Measurements from ENCODE around the gene CLEC1A. TPM values are rescaled to one million over a fixed set of nuclear protein-coding genes. Genes with fewer than 3 reads are reported as not detected.

Gene CLEC1A
- polyA plus RNA-seq, 1 donor (not counting 4 experiments of a cell fraction or from before 2014, with no cell fraction given) = 0.05 TPM

- H4K20me1 ChIP-seq (ENCODE audit: control insufficient read depth, extremely low read depth, insufficient read depth, low read length) = no peaks in the 10 kb centered on the region
- H3K4me3 ChIP-seq (ENCODE audit: control insufficient read depth in 2 of 3, extremely low read depth in 1 of 3, insufficient read depth in 2 of 3, low read depth in 1 of 3, low read length in 3 of 3) = no peak overlapping the region
- dilution Hi-C loops (cut with MboI; ENCODE audit: extremely low pct_ligation_motif_present, low sequenced_read_pairs) = no loop called here
- H3K4me2 ChIP-seq (ENCODE audit: control insufficient read depth, extremely low read depth, insufficient read depth, low read depth, low read length) = no peak overlapping the region
- H3K27ac ChIP-seq (ENCODE audit: control insufficient read depth, insufficient read depth, low read length) = no peak overlapping the region
- TF ChIP-seq CTCF (optimal IDR thresholded peaks at IDR 0.05 in 1 of 3, IDR thresholded peaks at IDR 0.05 in 1 of 3, conservative IDR thresholded peaks at IDR 0.05 in 1 of 3; ENCODE audit: extremely low read depth in 1 of 3, insufficient read depth in 2 of 3, low read length in 3 of 3) = no peak
- no peak for TF ChIP-seq EZH2 (IDR thresholded peaks at IDR 0.05; ENCODE audit: low read length)
- no peaks in the 10 kb centered on the region for H3K9me3 ChIP-seq (ENCODE audit: control insufficient read depth, low read depth, low read length)
- FAIRE-seq (peak; percentile 17), DNase-seq (ENCODE audit: low read depth, low spot score) (no peak)
- H3K9ac ChIP-seq (ENCODE audit: control insufficient read depth, extremely low read depth, insufficient read depth, low read length) = no peak overlapping the region
- no peaks in the 10 kb centered on the region for H3K4me1 ChIP-seq (ENCODE audit: control insufficient read depth, extremely low read depth, insufficient read depth, low read length)
- no peaks in the 10 kb centered on the region for H3K9me1 ChIP-seq (ENCODE audit: control insufficient read depth, extremely low read depth, insufficient read depth, low read length)
- no peaks in the 10 kb centered on the region for H3K27me3 ChIP-seq (ENCODE audit: control insufficient read depth, extremely low read depth, insufficient read depth, low read length)
- no peak overlapping the region for H2AFZ ChIP-seq (ENCODE audit: control insufficient read depth, low read length)
- no peaks in the 10 kb centered on the region for H3K79me2 ChIP-seq (ENCODE audit: control insufficient read depth, insufficient read depth, low read length)
- no peaks in the 10 kb centered on the region for H3K36me3 ChIP-seq (ENCODE audit: control insufficient read depth in 2 of 2, extremely low read depth in 1 of 2, insufficient read depth in 2 of 2, low read length in 2 of 2)
Measured at GRCh38 chr12:10065241-10065640, 33.5 kb downstream of the CLEC1A start.

- dilution Hi-C loops (cut with MboI; ENCODE audit: extremely low pct_ligation_motif_present, low sequenced_read_pairs) = no loop called here
- no peaks in the 10 kb centered on the region for H3K9me3 ChIP-seq (ENCODE audit: control insufficient read depth, low read depth, low read length)
- no peak overlapping the region for H3K4me3 ChIP-seq (ENCODE audit: control insufficient read depth in 2 of 3, extremely low read depth in 1 of 3, insufficient read depth in 2 of 3, low read depth in 1 of 3, low read length in 3 of 3)
- H3K79me2 ChIP-seq (ENCODE audit: control insufficient read depth, insufficient read depth, low read length) = no peaks in the 10 kb centered on the region
- no peaks in the 10 kb centered on the region for H3K36me3 ChIP-seq (ENCODE audit: control insufficient read depth in 2 of 2, extremely low read depth in 1 of 2, insufficient read depth in 2 of 2, low read length in 2 of 2)
- no peak for DNase-seq (ENCODE audit: low read depth, low spot score)
- no peaks in the 10 kb centered on the region for H4K20me1 ChIP-seq (ENCODE audit: control insufficient read depth, extremely low read depth, insufficient read depth, low read length)
- H2AFZ ChIP-seq (ENCODE audit: control insufficient read depth, low read length) = no peak overlapping the region
- no peaks in the 10 kb centered on the region for H3K9me1 ChIP-seq (ENCODE audit: control insufficient read depth, extremely low read depth, insufficient read depth, low read length)
- H3K27me3 ChIP-seq (ENCODE audit: control insufficient read depth, extremely low read depth, insufficient read depth, low read length) = no peaks in the 10 kb centered on the region
- no peak for FAIRE-seq
- H3K4me2 ChIP-seq (ENCODE audit: control insufficient read depth, extremely low read depth, insufficient read depth, low read depth, low read length) = no peak overlapping the region
- no peak for TF ChIP-seq EZH2 (IDR thresholded peaks at IDR 0.05; ENCODE audit: low read length)
- no peak for TF ChIP-seq CTCF (optimal IDR thresholded peaks at IDR 0.05 in 1 of 3, IDR thresholded peaks at IDR 0.05 in 1 of 3, conservative IDR thresholded peaks at IDR 0.05 in 1 of 3; ENCODE audit: extremely low read depth in 1 of 3, insufficient read depth in 2 of 3, low read length in 3 of 3)
- no peak overlapping the region for H3K9ac ChIP-seq (ENCODE audit: control insufficient read depth, extremely low read depth, insufficient read depth, low read length)
- no peaks in the 10 kb centered on the region for H3K4me1 ChIP-seq (ENCODE audit: control insufficient read depth, extremely low read depth, insufficient read depth, low read length)
- no peak overlapping the region for H3K27ac ChIP-seq (ENCODE audit: control insufficient read depth, insufficient read depth, low read length)
Measured at GRCh38 chr12:10058387-10058786, 40.4 kb downstream of the CLEC1A start.
